Central memory CD4-positive, alpha-beta T cell (primary cell): ENCODE data around the gene BLVRB.
"Not testable (repeated sequence)": the region's sequence is repeated elsewhere in the genome, so short reads cannot be mapped to it uniquely, and the experiment has no call there.

Experiments
- DNase-seq: peaks from one replicate; pipeline ENCODE4 v3.0.0; 2022

Gene BLVRB

GRCh38 chr19:40421993-40422747, 43.4 kb downstream of the BLVRB start:
- no peak for DNase-seq

- DNase-seq: peak; percentile 67
Observed at GRCh38 chr19:40420766-40421765, 44.5 kb downstream of the BLVRB start.

- no peak for DNase-seq
Observed at GRCh38 chr19:40420451-40420765, 45.1 kb downstream of the BLVRB start.

- DNase-seq: no peak
Observed at GRCh38 chr19:40419780-40420179, 45.8 kb downstream of the BLVRB start.

GRCh38 chr19:40419066-40419612, 46.4 kb downstream of the BLVRB start:
- no peak for DNase-seq

- no peak for DNase-seq
Observed at GRCh38 chr19:40418040-40418439, 47.5 kb downstream of the BLVRB start.

- no peak for DNase-seq
Observed at GRCh38 chr19:40417643-40417981, 47.9 kb downstream of the BLVRB start.

GRCh38 chr19:40416918-40417642, 48.5 kb downstream of the BLVRB start:
- DNase-seq: peak; percentile 28

- no peak for DNase-seq
Observed at GRCh38 chr19:40415768-40416167, 49.8 kb downstream of the BLVRB start.

GRCh38 chr19:40414542-40415535, 50.7 kb downstream of the BLVRB start:
- DNase-seq: no peak

GRCh38 chr19:40413291-40413845, 52.2 kb downstream of the BLVRB start, which contains the start of gene PRX:
TSS of gene PRX (minus strand) at chr19:40413378. CDS start at chr19:40407932, 5,446 bp downstream.
- DNase-seq: no peak

GRCh38 chr19:40412866-40413265, 52.7 kb downstream of the BLVRB start:
- DNase-seq: no peak

GRCh38 chr19:40411958-40412499, 53.5 kb downstream of the BLVRB start:
- no peak for DNase-seq

GRCh38 chr19:40411125-40411842, 54.3 kb downstream of the BLVRB start:
- DNase-seq: no peak

- DNase-seq: no peak
Observed at GRCh38 chr19:40410030-40410389, 55.5 kb downstream of the BLVRB start.

GRCh38 chr19:40408598-40408925, 57.0 kb downstream of the BLVRB start:
- not testable (repeated sequence) for DNase-seq

GRCh38 chr19:40407714-40408597, 57.6 kb downstream of the BLVRB start:
- DNase-seq: no peak

GRCh38 chr19:40403262-40403984, 62.1 kb downstream of the BLVRB start:
- DNase-seq: peak; percentile 56

GRCh38 chr19:40400559-40400958, 65.0 kb downstream of the BLVRB start:
- no peak for DNase-seq
